HUES6 (cell line): Measurements from ENCODE around the gene DMBT1.

Experiments used
- H3K27ac ChIP-seq: 2 replicates; pipeline ENCODE4 v1.7.0; 2013; ENCODE audit warnings: low read depth, mild to moderate bottlenecking, low read length, inconsistent platforms
- H3K27me3 ChIP-seq: 2 replicates; pipeline ENCODE4 v1.6.1; 2013; ENCODE audit warnings: low read length; ENCODE audit not compliant: control insufficient read depth, insufficient read depth
- H3K36me3 ChIP-seq: 2 replicates; pipeline ENCODE4 v1.6.1; 2013; ENCODE audit warnings: low read length; ENCODE audit not compliant: control insufficient read depth, insufficient read depth
- H3K4me1 ChIP-seq: 2 replicates; pipeline ENCODE4 v1.6.1; 2013; ENCODE audit warnings: low read length; ENCODE audit not compliant: control insufficient read depth, insufficient read depth
- H3K4me3 ChIP-seq: 2 replicates; pipeline ENCODE4 v1.5.1; 2013; ENCODE audit warnings: low read depth, low read length
- H3K9ac ChIP-seq: one replicate; pipeline ENCODE4 v1.6.1; 2013; ENCODE audit warnings: mild to moderate bottlenecking, low read length
- H3K9me3 ChIP-seq: 2 replicates; pipeline ENCODE4 v1.6.1; 2013; ENCODE audit warnings: low read depth, low read length; ENCODE audit not compliant: control insufficient read depth, insufficient read depth

The DMBT1 gene

GRCh38 chr10:122630526-122630925 lies 70.0 kb downstream of the DMBT1 start:
- H3K4me1 ChIP-seq, result no peaks in the 10 kb centered on the region
- H3K27me3 ChIP-seq, result no peaks in the 10 kb centered on the region
- no peak overlapping the region for H3K9ac ChIP-seq
- H3K27ac ChIP-seq, result no peak overlapping the region
- H3K4me3 ChIP-seq, result no peak overlapping the region
- no peaks in the 10 kb centered on the region for H3K36me3 ChIP-seq
- no peaks in the 10 kb centered on the region for H3K9me3 ChIP-seq

- Histone ChIP-seq H3K27ac (no peak overlapping the region), H3K9ac (no peak overlapping the region), H3K36me3 (no peaks in the 10 kb centered on the region), H3K27me3 (no peaks in the 10 kb centered on the region), H3K4me3 (no peak overlapping the region), H3K4me1 (no peaks in the 10 kb centered on the region), H3K9me3 (no peaks in the 10 kb centered on the region)
These were observed 71.5 kb downstream of the DMBT1 start for GRCh38 chr10:122632031-122632430.

- Histone ChIP-seq H3K27ac (no peak overlapping the region), H3K9me3 (no peaks in the 10 kb centered on the region), H3K9ac (no peak overlapping the region), H3K36me3 (no peaks in the 10 kb centered on the region), H3K27me3 (no peaks in the 10 kb centered on the region), H3K4me3 (no peak overlapping the region), H3K4me1 (no peaks in the 10 kb centered on the region)
These were observed 72.0 kb downstream of the DMBT1 start for GRCh38 chr10:122632576-122632975.

DNA sequence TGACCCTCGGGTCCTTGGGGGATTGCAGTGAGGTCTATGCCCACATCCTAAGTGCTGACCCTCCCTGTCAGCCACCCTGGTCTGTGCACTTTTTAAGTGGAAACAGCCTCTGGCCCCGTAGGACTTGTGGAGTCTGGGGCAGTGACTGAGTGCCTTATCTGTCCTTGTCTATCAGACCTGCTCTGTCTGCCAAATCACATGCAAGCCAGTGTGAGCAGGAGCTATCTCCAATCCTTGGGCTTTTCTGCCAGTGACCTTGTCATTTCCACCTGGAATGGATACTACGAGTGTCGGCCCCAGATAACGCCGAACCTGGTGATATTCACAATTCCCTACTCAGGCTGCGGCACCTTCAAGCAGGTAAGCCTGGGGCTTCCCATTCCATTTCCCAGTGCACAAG lies 76.4 kb downstream of the DMBT1 start:
- H3K4me3 ChIP-seq, result no peak overlapping the region
- H3K9ac ChIP-seq, result no peak overlapping the region
- no peaks in the 10 kb centered on the region for H3K36me3 ChIP-seq
- no peaks in the 10 kb centered on the region for H3K4me1 ChIP-seq
- H3K9me3 ChIP-seq, result no peaks in the 10 kb centered on the region
- H3K27me3 ChIP-seq, result no peaks in the 10 kb centered on the region
- no peak overlapping the region for H3K27ac ChIP-seq

GRCh38 chr10:122637376-122637775 lies 76.8 kb downstream of the DMBT1 start:
- Histone ChIP-seq H3K4me1 (no peaks in the 10 kb centered on the region), H3K9ac (no peak overlapping the region), H3K4me3 (no peak overlapping the region), H3K9me3 (no peaks in the 10 kb centered on the region), H3K27me3 (no peaks in the 10 kb centered on the region), H3K27ac (no peak overlapping the region), H3K36me3 (no peaks in the 10 kb centered on the region)

- no peaks in the 10 kb centered on the region for H3K36me3 ChIP-seq
- no peak overlapping the region for H3K4me3 ChIP-seq
- H3K27ac ChIP-seq, result no peak overlapping the region
- no peak overlapping the region for H3K9ac ChIP-seq
- no peaks in the 10 kb centered on the region for H3K9me3 ChIP-seq
- no peaks in the 10 kb centered on the region for H3K27me3 ChIP-seq
- no peaks in the 10 kb centered on the region for H3K4me1 ChIP-seq
These were observed 77.6 kb downstream of the DMBT1 start for GRCh38 chr10:122638106-122638505.

DNA sequence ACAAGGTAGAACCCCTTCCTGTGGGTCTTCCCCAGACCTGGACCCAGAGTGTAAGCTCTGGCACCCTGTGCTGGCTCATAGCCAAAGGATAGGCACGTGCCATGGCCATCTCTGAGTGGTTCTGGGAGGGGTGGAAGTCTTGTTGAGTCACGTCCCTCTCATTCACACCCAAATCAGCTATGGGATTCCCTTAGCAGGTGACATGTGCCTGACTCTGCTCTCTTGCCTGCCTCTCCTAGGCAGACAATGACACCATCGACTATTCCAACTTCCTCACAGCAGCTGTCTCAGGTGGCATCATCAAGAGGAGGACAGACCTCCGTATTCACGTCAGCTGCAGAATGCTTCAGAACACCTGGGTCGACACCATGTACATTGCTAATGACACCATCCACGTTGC lies 79.2 kb downstream of the DMBT1 start:
- H3K27ac ChIP-seq, result no peak overlapping the region
- no peak overlapping the region for H3K4me3 ChIP-seq
- H3K27me3 ChIP-seq, result no peaks in the 10 kb centered on the region; the same call in 1 of the 2 replicates
- H3K9ac ChIP-seq, result no peak overlapping the region
- H3K36me3 ChIP-seq, result no peaks in the 10 kb centered on the region
- H3K4me1 ChIP-seq, result no peaks in the 10 kb centered on the region
- no peaks in the 10 kb centered on the region for H3K9me3 ChIP-seq

DNA sequence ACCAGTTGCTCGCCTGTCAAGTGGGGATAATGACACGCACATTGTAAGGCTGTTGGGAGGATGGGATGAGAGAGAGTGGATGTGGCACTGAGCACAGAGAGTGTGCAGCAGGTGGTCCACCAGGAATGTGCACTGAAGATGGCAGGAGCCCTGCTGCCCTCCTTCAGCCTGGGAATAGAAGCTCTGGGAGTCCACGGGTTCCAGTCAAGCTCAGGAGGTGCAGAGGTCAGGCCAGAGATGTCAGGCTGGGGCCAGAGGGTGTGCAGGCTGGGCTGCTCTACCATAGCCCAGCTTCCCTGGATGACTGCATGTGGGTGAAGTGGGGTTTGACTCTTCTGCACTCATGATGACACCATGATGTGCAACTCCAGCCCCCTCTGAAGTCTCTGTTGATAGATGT lies 80.4 kb downstream of the DMBT1 start:
- no peak overlapping the region for H3K4me3 ChIP-seq
- no peak overlapping the region for H3K27ac ChIP-seq
- no peak overlapping the region for H3K9ac ChIP-seq
- H3K27me3 ChIP-seq, result no peaks in the 10 kb centered on the region; the same call in 1 of the 2 replicates
- H3K9me3 ChIP-seq, result no peaks in the 10 kb centered on the region
- H3K36me3 ChIP-seq, result no peaks in the 10 kb centered on the region
- no peaks in the 10 kb centered on the region for H3K4me1 ChIP-seq

DNA sequence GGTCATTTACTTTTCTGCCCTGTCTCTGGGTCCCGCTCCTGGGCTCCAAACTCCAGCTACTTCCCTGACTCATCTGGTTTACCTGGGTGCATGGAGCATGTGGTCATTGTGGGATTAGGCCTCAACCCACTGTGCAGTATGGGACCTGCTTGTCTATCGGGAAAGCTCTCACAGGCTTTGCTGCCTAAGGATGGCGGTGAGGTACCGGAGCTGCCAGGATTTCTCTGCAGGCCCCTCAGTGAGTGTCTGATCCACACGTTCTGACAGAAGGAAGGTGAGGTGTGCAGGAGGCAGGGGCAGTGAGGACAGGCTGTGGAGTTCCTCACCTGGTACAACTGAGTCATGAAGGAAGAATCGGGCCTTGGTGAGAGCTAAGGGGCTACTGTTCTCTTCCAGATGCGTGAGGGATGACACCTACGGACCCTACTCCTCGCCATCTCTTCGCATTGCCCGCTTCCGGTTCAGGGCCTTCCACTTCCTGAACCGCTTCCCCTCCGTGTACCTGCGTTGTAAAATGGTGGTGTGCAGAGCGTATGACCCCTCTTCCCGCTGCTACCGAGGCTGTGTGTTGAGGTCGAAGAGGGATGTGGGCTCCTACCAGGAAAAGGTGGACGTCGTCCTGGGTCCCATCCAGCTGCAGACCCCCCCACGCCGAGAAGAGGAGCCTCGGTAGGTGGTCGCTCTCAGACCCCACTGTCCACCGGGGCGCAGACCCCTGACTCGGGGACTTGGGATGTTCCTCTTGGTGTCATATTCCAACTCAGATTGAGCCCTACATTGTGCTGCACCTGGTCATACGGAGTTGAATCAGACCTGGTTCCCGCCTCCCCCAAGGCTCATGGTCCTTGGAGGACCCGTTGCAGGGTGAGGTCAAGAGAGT lies 82.4 kb downstream of the DMBT1 start:
- Histone ChIP-seq H3K27ac (no peak overlapping the region), H3K9ac (no peak overlapping the region), H3K27me3 (no peaks in the 10 kb centered on the region; the same call in 1 of the 2 replicates), H3K4me1 (no peaks in the 10 kb centered on the region), H3K4me3 (no peak overlapping the region), H3K9me3 (no peaks in the 10 kb centered on the region), H3K36me3 (no peaks in the 10 kb centered on the region)

GRCh38 chr10:122643931-122644534 lies 83.5 kb downstream of the DMBT1 start:
- no peaks in the 10 kb centered on the region; the same call in 1 of the 2 replicates for H3K27me3 ChIP-seq
- H3K27ac ChIP-seq, result no peak overlapping the region
- no peak overlapping the region for H3K4me3 ChIP-seq
- no peaks in the 10 kb centered on the region for H3K36me3 ChIP-seq
- H3K9ac ChIP-seq, result no peak overlapping the region
- no peaks in the 10 kb centered on the region for H3K4me1 ChIP-seq
- no peaks in the 10 kb centered on the region for H3K9me3 ChIP-seq
